CD4-positive, alpha-beta T cell treated with Interleukin-4 for 1 hour (primary cell): Measurements from ENCODE around the gene MRPL17.

ENCODE experiments used
- DNase-seq, 2 donors: peaks; one replicate each; pipeline ENCODE4 v3.0.0-alpha.2; 2020 to 2022

The MRPL17 gene

GRCh38 chr11:6653656-6654055 is 29.5 kb downstream of the MRPL17 start:
- no peak for DNase-seq

GRCh38 chr11:6653097-6653496 is 30.0 kb downstream of the MRPL17 start:
- DNase-seq = no peak

GRCh38 chr11:6652182-6652581 is 31.0 kb downstream of the MRPL17 start:
- no peak for DNase-seq

GRCh38 chr11:6650980-6651379 is 32.2 kb downstream of the MRPL17 start:
- DNase-seq = no peak

- no peak for DNase-seq
Measured at GRCh38 chr11:6650104-6650503, 33.0 kb downstream of the MRPL17 start.

- DNase-seq = no peak
Measured at GRCh38 chr11:6648501-6648900, 34.6 kb downstream of the MRPL17 start.

- DNase-seq = no peak
Measured at GRCh38 chr11:6647836-6648235, 35.3 kb downstream of the MRPL17 start.

GRCh38 chr11:6646918-6647679 is 36.0 kb downstream of the MRPL17 start:
- DNase-seq = peak; percentile 44 to 53

GRCh38 chr11:6646576-6646917 is 36.6 kb downstream of the MRPL17 start:
- no peak for DNase-seq

GRCh38 chr11:6646071-6646470 is 37.1 kb downstream of the MRPL17 start:
- DNase-seq = no peak

- no peak for DNase-seq
Measured at GRCh38 chr11:6642957-6643356, 40.2 kb downstream of the MRPL17 start.

GRCh38 chr11:6640985-6641701 is 42.0 kb downstream of the MRPL17 start:
- no peak for DNase-seq

- no peak for DNase-seq
Measured at GRCh38 chr11:6640036-6640984, 42.8 kb downstream of the MRPL17 start.

- no peak for DNase-seq
Measured at GRCh38 chr11:6638429-6638828, 44.7 kb downstream of the MRPL17 start.

- no peak for DNase-seq
Measured at GRCh38 chr11:6637871-6638270, 45.3 kb downstream of the MRPL17 start.

- no peak for DNase-seq
Measured at GRCh38 chr11:6636480-6636879, 46.7 kb downstream of the MRPL17 start.

GRCh38 chr11:6635082-6635932 is 47.8 kb downstream of the MRPL17 start:
- DNase-seq = peak in 1 of 2 donors; percentile 22

GRCh38 chr11:6634534-6634933 is 48.6 kb downstream of the MRPL17 start:
- no peak for DNase-seq

GRCh38 chr11:6633422-6634408 is 49.4 kb downstream of the MRPL17 start:
- no peak for DNase-seq

- no peak for DNase-seq
Measured at GRCh38 chr11:6632116-6633073, 50.7 kb downstream of the MRPL17 start.
